H9 (cell line): Measurements from ENCODE around the gene ISG15. TPM values are rescaled to one million over a fixed set of nuclear protein-coding genes. Genes with fewer than 3 reads are reported as not detected.

Experiments
- DNase-seq: peaks from one replicate; pipeline ENCODE4 v3.0.0-alpha.2; 2017
- H2AFZ ChIP-seq: one replicate; pipeline ENCODE4 v1.6.1; 2013; ENCODE audit warnings: mild to moderate bottlenecking, low read length, control low read depth, moderate library complexity
- H2AK5ac ChIP-seq: 2 replicates; pipeline ENCODE4 v1.6.1; 2013; ENCODE audit warnings: low read length, control low read depth, mixed read lengths; ENCODE audit not compliant: insufficient read length
- H2BK120ac ChIP-seq: one replicate; pipeline ENCODE4 v1.6.1; 2013; ENCODE audit warnings: low read depth, mild to moderate bottlenecking, low read length, control low read depth, inconsistent platforms; ENCODE audit not compliant: poor library complexity, severe bottlenecking
- H2BK12ac ChIP-seq: 2 replicates; pipeline ENCODE4 v1.6.1; 2013; ENCODE audit warnings: low read length, control low read depth, mixed read lengths, low read depth; ENCODE audit not compliant: insufficient read length
- H2BK15ac ChIP-seq: 2 replicates; pipeline ENCODE4 v1.6.1; 2013; ENCODE audit warnings: low read depth, low read length, control low read depth
- H2BK20ac ChIP-seq: one replicate; pipeline ENCODE4 v1.6.1; 2013; ENCODE audit warnings: low read depth, mild to moderate bottlenecking, low read length, control low read depth, inconsistent platforms; ENCODE audit not compliant: poor library complexity, severe bottlenecking
- H2BK5ac ChIP-seq: 2 replicates; pipeline ENCODE4 v1.6.1; 2013; ENCODE audit warnings: low read length, control low read depth, mixed read lengths; ENCODE audit not compliant: insufficient read length
- H3K14ac ChIP-seq: 2 replicates; pipeline ENCODE4 v1.6.1; 2013; ENCODE audit warnings: low read length, control low read depth; ENCODE audit not compliant: insufficient read depth
- H3K18ac ChIP-seq: 2 replicates; pipeline ENCODE4 v1.6.1; 2013; ENCODE audit warnings: low read depth, mild to moderate bottlenecking, mixed read lengths, low read length, control low read depth; ENCODE audit not compliant: insufficient read length
- H3K23ac ChIP-seq: 2 replicates; pipeline ENCODE4 v1.6.1; 2013; ENCODE audit warnings: low read length, control low read depth, mixed read lengths, low read depth; ENCODE audit not compliant: insufficient read length
- H3K23me2 ChIP-seq: 2 replicates; pipeline ENCODE4 v1.6.1; 2013; ENCODE audit warnings: low read depth, mild to moderate bottlenecking, mixed read lengths, low read length, control low read depth; ENCODE audit not compliant: insufficient read length, poor library complexity, severe bottlenecking
- H3K27ac ChIP-seq: 2 replicates; pipeline ENCODE4 v1.5.1; 2013; ENCODE audit warnings: low read length, control low read depth, mixed read lengths, low read depth; ENCODE audit not compliant: insufficient read length
- H3K27me3 ChIP-seq: 2 replicates; pipeline ENCODE4 v1.6.1; 2013; ENCODE audit warnings: low read length, control low read depth, inconsistent platforms; ENCODE audit not compliant: insufficient read depth
- H3K4ac ChIP-seq: 2 replicates; pipeline ENCODE4 v1.6.1; 2013; ENCODE audit warnings: low read depth, mild to moderate bottlenecking, control low read depth, inconsistent platforms, low read length, moderate library complexity
- H3K4me1 ChIP-seq: 2 replicates; pipeline ENCODE4 v1.6.1; 2013; ENCODE audit warnings: low read length, control low read depth, inconsistent platforms; ENCODE audit not compliant: insufficient read depth
- H3K4me2 ChIP-seq: 2 replicates; pipeline ENCODE4 v1.6.1; 2013; ENCODE audit warnings: low read length, control low read depth, mixed read lengths; ENCODE audit not compliant: insufficient read length, insufficient read depth
- H3K56ac ChIP-seq: 2 replicates; pipeline ENCODE4 v1.6.1; 2013; ENCODE audit warnings: low read depth, mild to moderate bottlenecking, mixed read lengths, low read length, control low read depth; ENCODE audit not compliant: insufficient read length
- H3K79me1 ChIP-seq: 2 replicates; pipeline ENCODE4 v1.6.1; 2013; ENCODE audit warnings: low read depth, mild to moderate bottlenecking, moderate library complexity, low read length, control low read depth, inconsistent platforms; ENCODE audit not compliant: insufficient read depth, poor library complexity, severe bottlenecking
- H3K79me2 ChIP-seq: 2 replicates; pipeline ENCODE4 v1.6.1; 2013; ENCODE audit warnings: low read length, control low read depth, inconsistent platforms; ENCODE audit not compliant: insufficient read depth
- H3K9ac ChIP-seq: 2 replicates; pipeline ENCODE4 v1.6.1; 2013; ENCODE audit warnings: low read length, control low read depth, mixed read lengths; ENCODE audit not compliant: insufficient read length; ENCODE audit errors: extremely low read depth
- H3K9me3 ChIP-seq: one replicate; pipeline ENCODE4 v1.6.1; 2013; ENCODE audit warnings: low read depth, low read length, inconsistent platforms; ENCODE audit not compliant: control insufficient read depth
- H3T11ph ChIP-seq: one replicate; pipeline ENCODE4 v1.6.1; 2013; ENCODE audit warnings: mild to moderate bottlenecking, low read length, control low read depth, inconsistent platforms
- H4K20me1 ChIP-seq: one replicate; pipeline ENCODE4 v1.6.1; 2013; ENCODE audit not compliant: control insufficient read depth, insufficient read length, insufficient read depth
- H4K5ac ChIP-seq: 2 replicates; pipeline ENCODE4 v1.6.1; 2013; ENCODE audit warnings: low read depth, mild to moderate bottlenecking, mixed read lengths, low read length, control low read depth; ENCODE audit not compliant: insufficient read length
- H4K8ac ChIP-seq: replicated peaks from 2 replicates; pipeline ENCODE4 v1.6.1; 2013; ENCODE audit warnings: low read length, control low read depth, mixed read lengths, low read depth; ENCODE audit not compliant: insufficient read length
- H4K91ac ChIP-seq: 2 replicates; pipeline ENCODE4 v1.6.1; 2013; ENCODE audit warnings: low read depth, mild to moderate bottlenecking, moderate library complexity, mixed read lengths, low read length, control low read depth; ENCODE audit not compliant: insufficient read length
- H3K27ac Mint-ChIP-seq, 3 experiments: 2 replicates in 2 of 3; 3 replicates in 1 of 3; pipeline ENCODE4 v1.8.0; 2020 to 2021; ENCODE audit warnings: mixed read lengths in 3 of 3, mild to moderate bottlenecking in 1 of 3, moderate library complexity in 1 of 3
- H3K27me3 Mint-ChIP-seq: 2 replicates; pipeline ENCODE4 v1.8.0; 2021; ENCODE audit warnings: low read depth, mild to moderate bottlenecking, moderate library complexity, mixed read lengths
- H3K36me3 Mint-ChIP-seq, 3 experiments: 2 replicates in 2 of 3; 3 replicates in 1 of 3; pipeline ENCODE4 v1.8.0; 2020 to 2021; ENCODE audit warnings: low read depth in 3 of 3, mixed read lengths in 3 of 3; ENCODE audit not compliant: insufficient read depth in 1 of 3
- H3K4me1 Mint-ChIP-seq, 2 experiments: 2 replicates each; pipeline ENCODE4 v1.8.0; 2020; ENCODE audit warnings: mixed read lengths in 2 of 2
- H3K4me3 Mint-ChIP-seq, 2 experiments: 2 replicates in 1 of 2; 3 replicates in 1 of 2; pipeline ENCODE4 v1.8.0; 2020 to 2021; ENCODE audit warnings: mild to moderate bottlenecking in 2 of 2, mixed read lengths in 2 of 2, moderate library complexity in 1 of 2
- H3K9me3 Mint-ChIP-seq, 2 experiments: 2 replicates in 1 of 2; 3 replicates in 1 of 2; pipeline ENCODE4 v1.8.0; 2020; ENCODE audit warnings: mild to moderate bottlenecking in 2 of 2, mixed read lengths in 2 of 2, moderate library complexity in 1 of 2
- CTCF ChIP-seq: fragments of 200-600 bp; sonication (generic); conservative IDR thresholded peaks from 3 replicates; pipeline ENCODE4 v1.8.0; 2021; ENCODE audit warnings: antibody characterized with exemption, mild to moderate bottlenecking
- WGBS: extraction: QIAGEN DNeasy Blood & Tissue Kit; methylation state at CpG from one replicate; pipeline ENCODE4 v1.1.7; 2013; ENCODE audit warnings: missing lambda C conversion rate, low lambda C conversion rate, mixed read lengths; ENCODE audit not compliant: insufficient read length; ENCODE audit errors: extremely low coverage; 5-methylcytosine and 5-hydroxymethylcytosine counted together
- total RNA-seq: library from RNA; stranded (reverse); gene quantifications from 2 replicates; pipeline ENCODE4 v1.2.1, GENCODE V29; 2021

ISG15 gene
- total RNA-seq, 1 experiment from 2014 or later: 39.7 TPM

- Histone ChIP-seq H4K91ac (no peak overlapping the region), H2BK15ac (no peak overlapping the region), H3K27me3 (no peaks in the 10 kb centered on the region; the same call in 1 of the 2 replicates), H3K4me1 (peaks cover 4% of the 10 kb centered on the region; the same call in 1 of the 2 replicates), H3K4ac (no peak overlapping the region), H2BK120ac (no peak overlapping the region), H2BK12ac (no peak overlapping the region), H2AK5ac (no peak overlapping the region), H3K23ac (no peak overlapping the region), H2BK20ac (no peak overlapping the region), H3K56ac (no peak overlapping the region), H2BK5ac (no peak overlapping the region), H3K79me1 (no peaks in the 10 kb centered on the region), H3K18ac (no peak overlapping the region), H2AFZ (no peak overlapping the region), H3K4me2 (peak overlapping the region; percentile 11), H4K20me1 (no peaks in the 10 kb centered on the region), H4K8ac (no peak overlapping the region), H3K79me2 (no peaks in the 10 kb centered on the region), H3K14ac (no peak overlapping the region; the same call in 1 of the 2 replicates), H3K23me2 (peaks cover 10% of the 10 kb centered on the region), H3K9ac (no peak overlapping the region), H4K5ac (no peak overlapping the region), H3K27ac (no peak overlapping the region), H3T11ph (no peak overlapping the region), H3K9me3 (no peaks in the 10 kb centered on the region)
- TF ChIP-seq CTCF: no peak
- DNase-seq: peak; percentile 70
- H3K9me3 Mint-ChIP-seq: no peaks in the 10 kb centered on the region
- peak overlapping the region; percentile 52 to 70 for H3K4me3 Mint-ChIP-seq
- peaks cover 5 to 20% (median 14%) of the 10 kb centered on the region in 3 experiments; a peak in 6 of 7 replicates for H3K36me3 Mint-ChIP-seq
- H3K27me3 Mint-ChIP-seq: peaks cover 29% of the 10 kb centered on the region
- no CpG with 5 or more reads among the region's 16 CpGs for WGBS
- H3K4me1 Mint-ChIP-seq: peaks cover 7 to 15% of the 10 kb centered on the region in 2 experiments
- peak overlapping the region; percentile 18 to 85 (median 62); a peak in 4 of 7 replicates for H3K27ac Mint-ChIP-seq
These were observed 19.1 kb downstream of the ISG15 start for GRCh38 chr1:1032424-1032823.
